HEK293 (cell line): Measurements from ENCODE around the gene GSTM1.
A peak's percentile ranks its signal among the peaks of the same experiment; 100 is the strongest.

Experiments used
- GLIS2 ChIP-seq: fragments of 450-650 bp; formaldehyde crosslinking; IDR thresholded peaks from 2 replicates; pipeline ENCODE4 v1.5.1; 2016; ENCODE audit warnings: missing biosample characterization, missing genetic modification characterization
- KLF9 ChIP-seq: fragments of 450-650 bp; formaldehyde crosslinking; IDR thresholded peaks from 2 replicates; pipeline ENCODE4 v1.5.1; 2016; ENCODE audit warnings: missing biosample characterization, missing genetic modification characterization, low read depth
- SP2 ChIP-seq: fragments of 450-650 bp; formaldehyde crosslinking; IDR thresholded peaks from 2 replicates; pipeline ENCODE4 v1.5.1; 2016; ENCODE audit warnings: missing biosample characterization, missing genetic modification characterization
- SP7 ChIP-seq: fragments of 450-650 bp; formaldehyde crosslinking; IDR thresholded peaks from 2 replicates; pipeline ENCODE4 v1.5.1; 2016; ENCODE audit warnings: missing biosample characterization, missing genetic modification characterization
- TRIM28 ChIP-seq: IDR thresholded peaks from 2 replicates; pipeline ENCODE4 v1.6.1; 2011; ENCODE audit warnings: low read length, control low read depth, borderline replicate concordance
- YY1 ChIP-seq: fragments of 450-650 bp; formaldehyde crosslinking; IDR thresholded peaks from 2 replicates; pipeline ENCODE4 v1.5.1; 2018; ENCODE audit warnings: missing biosample characterization, missing genetic modification characterization
- ZBTB17 ChIP-seq: fragments of 450-650 bp; formaldehyde crosslinking; IDR thresholded peaks from 2 replicates; pipeline ENCODE4 v1.5.1; 2016; ENCODE audit warnings: missing biosample characterization, missing genetic modification characterization
- ZEB2 ChIP-seq: fragments of 450-650 bp; formaldehyde crosslinking; IDR thresholded peaks from 2 replicates; pipeline ENCODE4 v1.5.1; 2016; ENCODE audit warnings: missing biosample characterization, missing genetic modification characterization
- ZIC2 ChIP-seq: fragments of 450-650 bp; formaldehyde crosslinking; IDR thresholded peaks from 2 replicates; pipeline ENCODE4 v1.5.1; 2016; ENCODE audit warnings: missing biosample characterization, missing genetic modification characterization
- ZNF394 ChIP-seq: fragments of 450-650 bp; formaldehyde crosslinking; IDR thresholded peaks from 2 replicates; pipeline ENCODE4 v1.5.1; 2016; ENCODE audit warnings: missing biosample characterization, missing genetic modification characterization, mild to moderate bottlenecking, moderate library complexity, borderline replicate concordance
- ZNF473 ChIP-seq: fragments of 450-650 bp; formaldehyde crosslinking; IDR thresholded peaks from 2 replicates; pipeline ENCODE4 v1.5.1; 2017; ENCODE audit warnings: missing biosample characterization, missing genetic modification characterization
- ZNF48 ChIP-seq: fragments of 450-650 bp; formaldehyde crosslinking; IDR thresholded peaks from 2 replicates; pipeline ENCODE4 v1.5.1; 2016; ENCODE audit warnings: missing biosample characterization, missing genetic modification characterization
- ZNF510 ChIP-seq: fragments of 450-650 bp; formaldehyde crosslinking; IDR thresholded peaks from 2 replicates; pipeline ENCODE4 v1.5.1; 2018; ENCODE audit warnings: mild to moderate bottlenecking, missing genetic modification characterization, missing biosample characterization; ENCODE audit not compliant: insufficient replicate concordance
- ZNF560 ChIP-seq: fragments of 450-650 bp; formaldehyde crosslinking; IDR thresholded peaks from 2 replicates; pipeline ENCODE4 v1.5.1; 2017; ENCODE audit warnings: missing biosample characterization, missing genetic modification characterization, borderline replicate concordance
- ZNF654 ChIP-seq: fragments of 450-650 bp; formaldehyde crosslinking; IDR thresholded peaks from 2 replicates; pipeline ENCODE4 v1.5.1; 2016; ENCODE audit warnings: low read depth, missing biosample characterization, missing genetic modification characterization
- ZNF664 ChIP-seq: fragments of 450-650 bp; formaldehyde crosslinking; IDR thresholded peaks from 2 replicates; pipeline ENCODE4 v1.5.1; 2016; ENCODE audit warnings: missing biosample characterization, missing genetic modification characterization
- ZNF670 ChIP-seq: fragments of 450-650 bp; formaldehyde crosslinking; IDR thresholded peaks from 2 replicates; pipeline ENCODE4 v1.5.1; 2016; ENCODE audit warnings: missing biosample characterization, missing genetic modification characterization, low read depth
- ZXDB ChIP-seq: fragments of 450-650 bp; formaldehyde crosslinking; IDR thresholded peaks from 2 replicates; pipeline ENCODE4 v1.5.1; 2016; ENCODE audit warnings: missing biosample characterization, missing genetic modification characterization
- TF ChIP-seq, protein P1 (sequence below): fragments of 450-650 bp; formaldehyde crosslinking; IDR thresholded peaks from 2 replicates; pipeline ENCODE4 v1.5.1; 2016; ENCODE audit warnings: missing biosample characterization, missing genetic modification characterization
- TF ChIP-seq, protein P2 (sequence below): fragments of 450-650 bp; formaldehyde crosslinking; IDR thresholded peaks from 2 replicates; pipeline ENCODE4 v1.5.1; 2016; ENCODE audit warnings: missing biosample characterization, missing genetic modification characterization
- TF ChIP-seq, protein P3 (sequence below): fragments of 450-650 bp; formaldehyde crosslinking; IDR thresholded peaks from 2 replicates; pipeline ENCODE4 v1.5.0; 2017; ENCODE audit warnings: missing biosample characterization, missing genetic modification characterization, borderline replicate concordance
- TF ChIP-seq, protein P4 (sequence below): fragments of 450-650 bp; formaldehyde crosslinking; optimal IDR thresholded peaks from 2 replicates; pipeline ENCODE3; 2016; ENCODE audit warnings: missing biosample characterization, mild to moderate bottlenecking, missing genetic modification characterization
- TF ChIP-seq, protein P5 (sequence below): fragments of 450-650 bp; formaldehyde crosslinking; IDR thresholded peaks from 2 replicates; pipeline ENCODE4 v1.5.1; 2016; ENCODE audit warnings: missing biosample characterization, missing genetic modification characterization
- TF ChIP-seq, protein P6 (sequence below): fragments of 450-650 bp; formaldehyde crosslinking; IDR thresholded peaks from 2 replicates; pipeline ENCODE4 v1.5.1; 2016; ENCODE audit warnings: missing biosample characterization, missing genetic modification characterization

The GSTM1 gene

DNA sequence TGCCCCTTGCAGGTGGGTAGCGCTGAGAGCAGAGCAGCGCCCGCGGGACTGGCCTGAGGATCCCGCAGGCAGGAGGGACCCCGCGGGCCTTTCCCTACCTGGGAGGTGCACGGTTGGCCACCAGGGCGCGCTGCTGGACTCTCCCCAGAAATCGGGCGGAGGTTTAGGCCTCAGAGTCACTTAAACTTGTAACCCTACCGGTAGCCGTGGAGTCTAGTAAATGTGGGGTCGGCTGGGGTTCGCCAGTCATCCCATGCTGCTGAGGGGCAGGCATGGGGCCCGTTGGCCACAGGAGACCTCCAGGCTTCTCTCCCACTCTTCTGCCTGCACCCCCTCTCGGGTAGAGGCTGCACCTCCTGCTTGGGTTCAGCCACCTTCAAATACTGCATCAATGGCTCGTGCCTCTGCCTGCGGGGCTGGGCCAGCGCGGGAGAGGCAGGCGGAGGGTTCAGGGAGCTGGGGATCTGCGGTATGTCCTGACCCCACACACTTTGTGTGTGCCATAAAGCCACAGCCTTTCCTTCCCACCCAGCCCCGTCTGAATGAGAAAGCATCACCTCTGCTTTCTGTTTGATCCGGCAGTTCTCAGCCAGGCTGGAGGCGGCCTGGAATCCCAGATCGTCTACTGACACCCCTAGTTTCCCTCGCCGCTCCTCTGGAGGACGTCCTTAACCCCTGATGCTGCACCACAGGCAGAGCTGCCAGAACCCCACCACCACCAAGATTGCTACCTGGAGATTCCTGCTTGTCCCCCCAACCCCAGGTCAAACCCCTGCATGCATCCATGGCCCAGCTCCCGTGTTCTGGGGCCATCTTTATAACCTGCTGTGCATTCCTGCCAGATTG is 44.0 kb upstream of the GSTM1 start (continued):
- TF ChIP-seq, protein P1, sequence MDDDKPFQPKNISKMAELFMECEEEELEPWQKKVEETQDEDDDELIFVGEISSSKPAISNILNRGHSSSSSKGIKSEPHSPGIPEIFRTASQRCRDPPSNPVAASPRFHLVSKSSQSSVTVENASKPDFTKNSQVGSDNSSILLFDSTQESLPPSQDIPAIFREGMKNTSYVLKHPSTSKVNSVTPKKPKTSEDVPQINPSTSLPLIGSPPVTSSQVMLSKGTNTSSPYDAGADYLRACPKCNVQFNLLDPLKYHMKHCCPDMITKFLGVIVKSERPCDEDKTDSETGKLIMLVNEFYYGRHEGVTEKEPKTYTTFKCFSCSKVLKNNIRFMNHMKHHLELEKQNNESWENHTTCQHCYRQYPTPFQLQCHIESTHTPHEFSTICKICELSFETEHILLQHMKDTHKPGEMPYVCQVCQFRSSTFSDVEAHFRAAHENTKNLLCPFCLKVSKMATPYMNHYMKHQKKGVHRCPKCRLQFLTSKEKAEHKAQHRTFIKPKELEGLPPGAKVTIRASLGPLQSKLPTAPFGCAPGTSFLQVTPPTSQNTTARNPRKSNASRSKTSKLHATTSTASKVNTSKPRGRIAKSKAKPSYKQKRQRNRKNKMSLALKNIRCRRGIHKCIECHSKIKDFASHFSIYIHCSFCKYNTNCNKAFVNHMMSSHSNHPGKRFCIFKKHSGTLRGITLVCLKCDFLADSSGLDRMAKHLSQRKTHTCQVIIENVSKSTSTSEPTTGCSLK (tag by site-specific recombination): no peak
- TF ChIP-seq, protein P2, sequence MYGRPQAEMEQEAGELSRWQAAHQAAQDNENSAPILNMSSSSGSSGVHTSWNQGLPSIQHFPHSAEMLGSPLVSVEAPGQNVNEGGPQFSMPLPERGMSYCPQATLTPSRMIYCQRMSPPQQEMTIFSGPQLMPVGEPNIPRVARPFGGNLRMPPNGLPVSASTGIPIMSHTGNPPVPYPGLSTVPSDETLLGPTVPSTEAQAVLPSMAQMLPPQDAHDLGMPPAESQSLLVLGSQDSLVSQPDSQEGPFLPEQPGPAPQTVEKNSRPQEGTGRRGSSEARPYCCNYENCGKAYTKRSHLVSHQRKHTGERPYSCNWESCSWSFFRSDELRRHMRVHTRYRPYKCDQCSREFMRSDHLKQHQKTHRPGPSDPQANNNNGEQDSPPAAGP (tag by site-specific recombination): no peak
- TF ChIP-seq KLF9 (tag by site-specific recombination) (no peak), GLIS2 (tag by site-specific recombination) (peak; percentile 71), ZIC2 (peak; percentile 63), ZNF48 (no peak), ZEB2 (tag by site-specific recombination) (no peak), TRIM28 (no peak), ZNF560 (tag by site-specific recombination) (no peak), SP7 (tag by site-specific recombination) (0 out of 2 replicates have a peak, but pooled peaks have one; percentile 33), ZNF670 (tag by site-specific recombination) (no peak), ZNF510 (no peak), SP2 (tag by site-specific recombination) (no peak), ZXDB (no peak), YY1 (0 out of 2 replicates have a peak, but pooled peaks have one; percentile 22), ZNF664 (tag by site-specific recombination) (no peak), ZNF394 (tag by site-specific recombination) (peak; percentile 17; the same call in 1 of the 2 replicates), ZBTB17 (tag by site-specific recombination) (peak; percentile 70), ZNF473 (tag by site-specific recombination) (no peak), ZNF654 (tag by site-specific recombination) (peak; percentile 57)
- TF ChIP-seq, protein P3, sequence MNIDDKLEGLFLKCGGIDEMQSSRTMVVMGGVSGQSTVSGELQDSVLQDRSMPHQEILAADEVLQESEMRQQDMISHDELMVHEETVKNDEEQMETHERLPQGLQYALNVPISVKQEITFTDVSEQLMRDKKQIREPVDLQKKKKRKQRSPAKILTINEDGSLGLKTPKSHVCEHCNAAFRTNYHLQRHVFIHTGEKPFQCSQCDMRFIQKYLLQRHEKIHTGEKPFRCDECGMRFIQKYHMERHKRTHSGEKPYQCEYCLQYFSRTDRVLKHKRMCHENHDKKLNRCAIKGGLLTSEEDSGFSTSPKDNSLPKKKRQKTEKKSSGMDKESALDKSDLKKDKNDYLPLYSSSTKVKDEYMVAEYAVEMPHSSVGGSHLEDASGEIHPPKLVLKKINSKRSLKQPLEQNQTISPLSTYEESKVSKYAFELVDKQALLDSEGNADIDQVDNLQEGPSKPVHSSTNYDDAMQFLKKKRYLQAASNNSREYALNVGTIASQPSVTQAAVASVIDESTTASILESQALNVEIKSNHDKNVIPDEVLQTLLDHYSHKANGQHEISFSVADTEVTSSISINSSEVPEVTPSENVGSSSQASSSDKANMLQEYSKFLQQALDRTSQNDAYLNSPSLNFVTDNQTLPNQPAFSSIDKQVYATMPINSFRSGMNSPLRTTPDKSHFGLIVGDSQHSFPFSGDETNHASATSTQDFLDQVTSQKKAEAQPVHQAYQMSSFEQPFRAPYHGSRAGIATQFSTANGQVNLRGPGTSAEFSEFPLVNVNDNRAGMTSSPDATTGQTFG (tag by site-specific recombination): no peak
- TF ChIP-seq, protein P4, sequence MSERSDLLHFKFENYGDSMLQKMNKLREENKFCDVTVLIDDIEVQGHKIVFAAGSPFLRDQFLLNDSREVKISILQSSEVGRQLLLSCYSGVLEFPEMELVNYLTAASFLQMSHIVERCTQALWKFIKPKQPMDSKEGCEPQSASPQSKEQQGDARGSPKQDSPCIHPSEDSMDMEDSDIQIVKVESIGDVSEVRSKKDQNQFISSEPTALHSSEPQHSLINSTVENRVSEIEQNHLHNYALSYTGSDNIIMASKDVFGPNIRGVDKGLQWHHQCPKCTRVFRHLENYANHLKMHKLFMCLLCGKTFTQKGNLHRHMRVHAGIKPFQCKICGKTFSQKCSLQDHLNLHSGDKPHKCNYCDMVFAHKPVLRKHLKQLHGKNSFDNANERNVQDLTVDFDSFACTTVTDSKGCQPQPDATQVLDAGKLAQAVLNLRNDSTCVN: peak; percentile 29
- TF ChIP-seq, protein P5, sequence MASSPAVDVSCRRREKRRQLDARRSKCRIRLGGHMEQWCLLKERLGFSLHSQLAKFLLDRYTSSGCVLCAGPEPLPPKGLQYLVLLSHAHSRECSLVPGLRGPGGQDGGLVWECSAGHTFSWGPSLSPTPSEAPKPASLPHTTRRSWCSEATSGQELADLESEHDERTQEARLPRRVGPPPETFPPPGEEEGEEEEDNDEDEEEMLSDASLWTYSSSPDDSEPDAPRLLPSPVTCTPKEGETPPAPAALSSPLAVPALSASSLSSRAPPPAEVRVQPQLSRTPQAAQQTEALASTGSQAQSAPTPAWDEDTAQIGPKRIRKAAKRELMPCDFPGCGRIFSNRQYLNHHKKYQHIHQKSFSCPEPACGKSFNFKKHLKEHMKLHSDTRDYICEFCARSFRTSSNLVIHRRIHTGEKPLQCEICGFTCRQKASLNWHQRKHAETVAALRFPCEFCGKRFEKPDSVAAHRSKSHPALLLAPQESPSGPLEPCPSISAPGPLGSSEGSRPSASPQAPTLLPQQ: 0 out of 2 replicates have a peak, but pooled peaks have one; percentile 30
- TF ChIP-seq, protein P6, sequence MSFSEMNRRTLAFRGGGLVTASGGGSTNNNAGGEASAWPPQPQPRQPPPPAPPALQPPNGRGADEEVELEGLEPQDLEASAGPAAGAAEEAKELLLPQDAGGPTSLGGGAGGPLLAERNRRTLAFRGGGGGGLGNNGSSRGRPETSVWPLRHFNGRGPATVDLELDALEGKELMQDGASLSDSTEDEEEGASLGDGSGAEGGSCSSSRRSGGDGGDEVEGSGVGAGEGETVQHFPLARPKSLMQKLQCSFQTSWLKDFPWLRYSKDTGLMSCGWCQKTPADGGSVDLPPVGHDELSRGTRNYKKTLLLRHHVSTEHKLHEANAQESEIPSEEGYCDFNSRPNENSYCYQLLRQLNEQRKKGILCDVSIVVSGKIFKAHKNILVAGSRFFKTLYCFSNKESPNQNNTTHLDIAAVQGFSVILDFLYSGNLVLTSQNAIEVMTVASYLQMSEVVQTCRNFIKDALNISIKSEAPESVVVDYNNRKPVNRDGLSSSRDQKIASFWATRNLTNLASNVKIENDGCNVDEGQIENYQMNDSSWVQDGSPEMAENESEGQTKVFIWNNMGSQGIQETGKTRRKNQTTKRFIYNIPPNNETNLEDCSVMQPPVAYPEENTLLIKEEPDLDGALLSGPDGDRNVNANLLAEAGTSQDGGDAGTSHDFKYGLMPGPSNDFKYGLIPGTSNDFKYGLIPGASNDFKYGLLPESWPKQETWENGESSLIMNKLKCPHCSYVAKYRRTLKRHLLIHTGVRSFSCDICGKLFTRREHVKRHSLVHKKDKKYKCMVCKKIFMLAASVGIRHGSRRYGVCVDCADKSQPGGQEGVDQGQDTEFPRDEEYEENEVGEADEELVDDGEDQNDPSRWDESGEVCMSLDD: peak; percentile 63; the same call in 1 of the 2 replicates
